ENCODE results near the gene LY6G6F. TPM values are rescaled to one million over a fixed set of nuclear protein-coding genes. Genes with fewer than 3 reads are reported as not detected.

LY6G6F gene
- total and polyA plus RNA-seq, 2 of the 13 experiments (the other 11 are each of a cell fraction or from before 2014, with no cell fraction given) = not detected

- TF ChIP-seq BCLAF1 (IDR thresholded peaks at IDR 0.05) (no peak), ZC3H4 (CRISPR knock-in tag; IDR thresholded peaks at IDR 0.05; ENCODE audit: borderline replicate concordance) (peak; percentile 33; the same call in 1 of the 2 replicates), ZUFSP (CRISPR knock-in tag; IDR thresholded peaks at IDR 0.05; ENCODE audit: borderline replicate concordance) (no peak), RCOR2 (CRISPR knock-in tag; IDR thresholded peaks at IDR 0.05) (no peak), ZNF652 (CRISPR knock-in tag; IDR thresholded peaks at IDR 0.05; ENCODE audit: borderline replicate concordance, low read depth) (no peak), SMARCE1 (IDR thresholded peaks at IDR 0.05; ENCODE audit: borderline replicate concordance) (no peak), BCL6 (CRISPR knock-in tag; IDR thresholded peaks at IDR 0.05) (no peak; the same call in 1 of the 2 replicates), ZNF24 (IDR thresholded peaks at IDR 0.05) (no peak), RFXANK (CRISPR knock-in tag; IDR thresholded peaks at IDR 0.05) (no peak), SP1 (IDR thresholded peaks at IDR 0.05) (no peak), SP1 (CRISPR knock-in tag; IDR thresholded peaks at IDR 0.05) (peak; percentile 77), ZBTB42 (CRISPR knock-in tag; IDR thresholded peaks at IDR 0.05) (no peak; the same call in 1 of the 2 replicates), GRHL1 (CRISPR knock-in tag; conservative IDR thresholded peaks at IDR 0.05) (no peak), REPIN1 (CRISPR knock-in tag; IDR thresholded peaks at IDR 0.05; ENCODE audit: borderline replicate concordance, low read depth) (peak; percentile 96), ZNF776 (CRISPR knock-in tag; IDR thresholded peaks at IDR 0.05) (no peak; the same call in 1 of the 2 replicates), FOXM1 (CRISPR knock-in tag; IDR thresholded peaks at IDR 0.05) (no peak), ZSCAN22 (CRISPR knock-in tag; IDR thresholded peaks at IDR 0.05) (no peak), ZBED4 (CRISPR knock-in tag; IDR thresholded peaks at IDR 0.05; ENCODE audit: borderline replicate concordance) (peak; percentile 56; the same call in 1 of the 2 replicates), ATF1 (CRISPR knock-in tag; IDR thresholded peaks at IDR 0.05) (no peak), THAP11 (CRISPR knock-in tag; IDR thresholded peaks at IDR 0.05) (peak; percentile 83), RARG (CRISPR knock-in tag; IDR thresholded peaks at IDR 0.05; ENCODE audit: low read depth) (no peak)
Observed at GRCh38 chr6:31660381-31661261, 46.0 kb upstream of the LY6G6F start, which contains the start of gene C6orf47 (continued).
